Ascending aorta (tissue), 2 donors: Measurements from ENCODE around the gene SSBP2. TPM values are rescaled to one million over a fixed set of nuclear protein-coding genes. Genes with fewer than 3 reads are reported as not detected.

Experiments
- DNase-seq, 2 donors: peaks; one replicate each; pipeline ENCODE4 v3.0.0-alpha.2; 2019; ENCODE audit warnings: low spot score in 2 of 2
- H3K27ac ChIP-seq, 2 donors: fragments of 200-600 bp; sonication (generic); one replicate each; pipeline ENCODE4 v1.5.1; 2016 to 2017; ENCODE audit warnings: mild to moderate bottlenecking in 1 of 2
- H3K27me3 ChIP-seq: fragments of 200-600 bp; sonication (generic); one replicate; pipeline ENCODE4 v1.5.1; 2017
- H3K36me3 ChIP-seq, 2 donors: fragments of 200-600 bp; sonication (generic); one replicate each; pipeline ENCODE4 v1.5.1; 2016
- H3K4me1 ChIP-seq, 2 donors: fragments of 200-600 bp; sonication (generic); one replicate each; pipeline ENCODE4 v1.5.1; 2016 to 2017; ENCODE audit warnings: mild to moderate bottlenecking in 1 of 2
- H3K4me3 ChIP-seq, 2 donors: fragments of 200-600 bp; sonication (generic); one replicate each; pipeline ENCODE4 v1.5.1; 2016 to 2017; ENCODE audit warnings: mild to moderate bottlenecking in 1 of 2
- H3K9me3 ChIP-seq, 2 donors: fragments of 200-600 bp; sonication (generic); one replicate each; pipeline ENCODE4 v1.5.1; 2016
- intact Hi-C: fragments of 100-400 bp; cut with DNase I; formaldehyde crosslinking; loops from one replicate; pipeline ENCODE4 v1.15.1; 2023
- total RNA-seq: library from RNA; depleted of rRNA; stranded (reverse); fragments of >200 nt; gene quantifications from one replicate; pipeline ENCODE4 v1.1.0, GENCODE V29; 2016
- TF ChIP-seq, protein P1 (sequence below), 3 experiments: fragments of 200-600 bp in 2 of 3; fragments of 450-650 bp in 1 of 3; sonication (generic) in 2 of 3; IDR thresholded peaks; one replicate each; pipeline ENCODE4 v1.5.1; 2016 to 2019; ENCODE audit warnings: antibody characterized with exemption in 3 of 3, mild to moderate bottlenecking in 1 of 3, moderate library complexity in 1 of 3

Gene SSBP2
- total RNA-seq, 1 donor from 2014 or later = 22.4 TPM

DNA sequence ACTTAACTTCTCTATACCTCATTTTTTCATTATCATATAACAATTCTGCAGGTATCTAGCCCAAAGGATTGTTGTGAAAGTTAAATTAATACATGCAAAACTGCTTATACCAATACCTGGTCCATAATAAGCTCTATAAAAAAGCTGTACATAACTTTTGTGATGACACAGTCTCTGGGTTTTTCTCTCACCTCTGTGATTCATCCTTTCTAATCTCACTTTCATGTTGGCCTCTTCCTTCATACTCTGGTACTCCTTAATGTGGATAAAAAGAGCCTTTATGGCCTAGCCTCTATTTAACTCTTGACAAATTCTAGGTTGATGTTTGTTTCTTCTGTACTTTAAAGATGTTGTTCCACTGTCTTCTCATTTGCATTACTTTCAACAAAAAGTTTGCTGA lies 194.1 kb downstream of the SSBP2 start:
- no peak for DNase-seq
- no peaks in the 10 kb centered on the region for H3K27me3 ChIP-seq
- intact Hi-C loops = no loop called here
- H3K4me1 ChIP-seq = peaks cover 3 to 4% of the 10 kb centered on the region in 2 donors
- no peaks in the 10 kb centered on the region for H3K36me3 ChIP-seq
- TF ChIP-seq, protein P1, sequence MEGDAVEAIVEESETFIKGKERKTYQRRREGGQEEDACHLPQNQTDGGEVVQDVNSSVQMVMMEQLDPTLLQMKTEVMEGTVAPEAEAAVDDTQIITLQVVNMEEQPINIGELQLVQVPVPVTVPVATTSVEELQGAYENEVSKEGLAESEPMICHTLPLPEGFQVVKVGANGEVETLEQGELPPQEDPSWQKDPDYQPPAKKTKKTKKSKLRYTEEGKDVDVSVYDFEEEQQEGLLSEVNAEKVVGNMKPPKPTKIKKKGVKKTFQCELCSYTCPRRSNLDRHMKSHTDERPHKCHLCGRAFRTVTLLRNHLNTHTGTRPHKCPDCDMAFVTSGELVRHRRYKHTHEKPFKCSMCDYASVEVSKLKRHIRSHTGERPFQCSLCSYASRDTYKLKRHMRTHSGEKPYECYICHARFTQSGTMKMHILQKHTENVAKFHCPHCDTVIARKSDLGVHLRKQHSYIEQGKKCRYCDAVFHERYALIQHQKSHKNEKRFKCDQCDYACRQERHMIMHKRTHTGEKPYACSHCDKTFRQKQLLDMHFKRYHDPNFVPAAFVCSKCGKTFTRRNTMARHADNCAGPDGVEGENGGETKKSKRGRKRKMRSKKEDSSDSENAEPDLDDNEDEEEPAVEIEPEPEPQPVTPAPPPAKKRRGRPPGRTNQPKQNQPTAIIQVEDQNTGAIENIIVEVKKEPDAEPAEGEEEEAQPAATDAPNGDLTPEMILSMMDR (IDR thresholded peaks at IDR 0.05) = no peak
- H3K4me3 ChIP-seq = no peak overlapping the region
- no peaks in the 10 kb centered on the region for H3K9me3 ChIP-seq
- H3K27ac ChIP-seq = no peak overlapping the region

DNA sequence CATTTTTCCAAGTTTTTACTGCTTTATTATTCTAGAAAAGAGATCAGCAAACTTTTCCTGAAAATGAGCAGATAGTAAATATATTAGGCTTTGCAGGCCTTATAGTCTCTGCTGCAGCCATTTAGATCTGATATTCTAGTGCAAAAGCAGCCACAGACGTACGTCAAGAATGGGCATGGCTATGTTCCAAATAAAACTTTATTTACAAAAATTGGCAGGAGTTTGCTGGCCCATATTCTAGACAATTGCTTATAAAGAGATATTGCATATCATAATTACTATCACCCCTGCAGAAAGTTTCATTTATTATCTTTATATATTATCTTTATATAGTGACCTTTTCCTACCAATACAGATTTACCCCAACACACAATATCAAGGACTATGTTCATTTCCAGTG lies 195.0 kb downstream of the SSBP2 start:
- DNase-seq = no peak
- Histone ChIP-seq H3K27me3 (no peaks in the 10 kb centered on the region), H3K9me3 (no peaks in the 10 kb centered on the region), H3K4me1 (peaks cover 3 to 4% of the 10 kb centered on the region in 2 donors), H3K4me3 (no peak overlapping the region), H3K36me3 (no peaks in the 10 kb centered on the region), H3K27ac (no peak overlapping the region)
- intact Hi-C loops = no loop called here
- TF ChIP-seq, protein P1 (IDR thresholded peaks at IDR 0.05) = no peak

DNA sequence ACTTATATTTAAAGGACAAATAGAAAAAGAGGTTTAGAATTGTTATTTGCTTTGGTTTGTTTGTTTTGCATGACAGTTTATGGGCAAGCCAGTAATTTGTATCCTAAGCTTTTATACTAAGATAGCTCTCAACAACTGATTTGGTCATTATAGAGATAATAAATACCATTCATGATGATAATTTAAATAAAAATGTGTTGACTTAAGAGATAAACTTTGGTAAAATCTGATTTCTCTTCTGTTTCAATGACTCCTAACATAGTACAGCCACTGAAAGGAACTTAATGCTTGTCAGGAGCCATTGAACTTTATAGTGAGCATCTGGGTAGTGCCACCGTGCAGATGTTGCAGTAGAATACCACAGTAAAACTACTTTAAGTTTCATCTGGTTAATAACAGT lies 196.2 kb downstream of the SSBP2 start:
- no peak overlapping the region for H3K27ac ChIP-seq
- intact Hi-C loops = no loop called here
- TF ChIP-seq, protein P1 (IDR thresholded peaks at IDR 0.05) = no peak
- no peaks in the 10 kb centered on the region for H3K9me3 ChIP-seq
- no peak for DNase-seq
- no peaks in the 10 kb centered on the region for H3K36me3 ChIP-seq
- H3K4me3 ChIP-seq = no peak overlapping the region
- no peaks in the 10 kb centered on the region for H3K4me1 ChIP-seq
- H3K27me3 ChIP-seq = no peaks in the 10 kb centered on the region

DNA sequence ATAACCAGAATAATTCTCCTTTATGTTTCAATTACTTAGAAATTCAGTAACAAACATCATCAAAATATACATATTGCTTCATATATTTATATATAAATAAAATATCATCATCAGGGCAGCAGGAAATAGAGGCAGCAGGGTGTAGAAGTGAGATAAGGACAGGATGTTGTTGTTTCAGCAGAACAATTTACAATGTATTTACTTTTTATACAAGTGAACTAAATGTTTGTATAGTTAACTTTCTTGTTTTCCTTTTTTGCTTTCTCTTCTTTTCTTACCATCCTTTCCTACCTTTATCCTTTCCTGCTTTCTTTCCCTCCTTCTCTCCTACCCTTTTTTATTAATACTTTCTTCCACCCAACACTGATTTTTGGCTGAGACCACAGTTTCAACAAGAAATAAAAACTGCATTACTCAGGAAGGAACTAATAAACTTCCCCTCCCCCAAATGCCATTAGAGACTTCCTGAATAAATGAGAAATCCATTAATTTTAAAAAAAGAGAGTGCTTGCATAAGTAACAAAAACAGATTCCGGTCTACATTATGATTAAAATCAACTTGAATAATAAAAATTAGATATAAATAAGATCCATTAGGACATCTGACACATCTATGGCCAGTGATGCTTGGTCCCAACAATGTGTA lies 197.2 kb downstream of the SSBP2 start:
- Histone ChIP-seq H3K36me3 (no peaks in the 10 kb centered on the region), H3K27me3 (no peaks in the 10 kb centered on the region), H3K27ac (no peak overlapping the region), H3K4me1 (no peaks in the 10 kb centered on the region), H3K4me3 (no peak overlapping the region), H3K9me3 (no peaks in the 10 kb centered on the region)
- intact Hi-C loops = no loop called here
- TF ChIP-seq, protein P1 (IDR thresholded peaks at IDR 0.05) = no peak
- DNase-seq = no peak

DNA sequence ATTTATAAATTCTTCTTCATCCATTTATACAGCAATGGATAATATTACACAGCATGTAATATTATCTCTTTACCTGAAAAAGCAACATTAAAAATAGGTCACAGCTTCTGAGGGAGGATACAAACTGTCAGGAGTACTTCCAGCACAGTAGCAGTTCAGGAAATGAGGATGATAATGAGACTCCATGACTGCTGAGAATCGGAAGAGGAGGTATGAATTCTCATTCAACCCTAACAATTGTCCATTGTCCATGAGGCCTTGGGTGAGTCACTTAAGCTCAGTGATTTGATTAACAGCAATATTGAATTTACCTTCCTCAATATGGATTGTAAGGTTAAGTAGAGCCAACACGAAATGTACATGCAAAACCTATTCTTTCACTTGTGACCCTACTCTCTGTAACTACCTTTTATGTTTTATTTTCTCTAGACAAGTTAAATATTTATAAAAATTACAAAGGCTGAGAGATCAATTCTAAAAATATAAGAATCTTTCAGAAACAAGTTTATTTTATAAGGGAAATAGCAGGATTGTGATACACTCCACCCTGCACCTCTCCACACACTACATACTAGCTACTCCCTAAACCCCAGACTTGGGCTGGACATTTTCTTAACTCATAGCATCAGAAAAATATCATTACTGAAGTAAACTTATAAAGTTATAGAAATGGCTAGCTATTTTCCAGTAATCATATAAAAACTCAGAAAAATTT lies 197.9 kb downstream of the SSBP2 start:
- no peak for DNase-seq
- H3K9me3 ChIP-seq = no peaks in the 10 kb centered on the region
- H3K4me1 ChIP-seq = no peaks in the 10 kb centered on the region
- H3K27ac ChIP-seq = no peak overlapping the region
- intact Hi-C loops = no loop called here
- no peaks in the 10 kb centered on the region for H3K36me3 ChIP-seq
- no peak overlapping the region for H3K4me3 ChIP-seq
- TF ChIP-seq, protein P1 (IDR thresholded peaks at IDR 0.05) = no peak
- no peaks in the 10 kb centered on the region for H3K27me3 ChIP-seq
